ENCODE data around the gene RNF186.
"Not testable (repeated sequence)": the region's sequence is repeated elsewhere in the genome, so short reads cannot be mapped to it uniquely, and the experiment has no call there.

Gene RNF186

DNA sequence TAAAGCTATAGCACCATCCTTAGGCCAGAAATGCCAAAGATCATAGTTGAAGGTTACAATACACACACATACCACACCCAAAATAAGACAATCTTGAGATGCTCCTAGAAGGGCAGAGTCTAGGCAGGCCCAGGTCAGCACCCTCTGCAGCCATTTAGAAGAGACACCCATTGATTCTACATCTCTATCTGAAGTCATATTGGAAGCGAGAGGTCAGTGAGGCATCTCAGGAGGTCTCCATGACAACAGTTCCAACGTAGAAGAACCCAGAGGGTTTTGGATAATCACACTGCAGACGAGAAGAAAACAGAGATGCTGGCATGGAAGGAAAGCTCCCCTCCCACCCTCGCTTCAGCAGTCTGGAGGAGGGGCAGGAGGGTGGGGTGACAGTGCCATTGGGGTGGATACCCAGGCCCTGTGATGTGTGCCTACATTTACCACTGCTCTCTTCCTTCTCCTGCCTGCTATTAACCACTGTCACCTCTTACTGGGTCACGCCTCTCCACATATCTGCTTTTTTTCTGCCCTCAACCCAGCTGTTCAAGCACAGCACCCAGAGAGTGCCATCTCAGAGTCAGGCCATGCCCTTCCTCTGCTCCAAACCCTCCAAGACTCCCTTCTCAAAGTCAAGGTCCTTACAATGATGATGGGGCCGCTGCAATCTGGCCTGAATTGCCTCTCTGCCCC lies 21.6 kb downstream of the RNF186 start:
- no peaks in the 10 kb centered on the region for H3K4me1 ChIP-seq (ENCODE audit: control insufficient read depth, insufficient read depth, low read length)
- H3K27me3 ChIP-seq (ENCODE audit: control insufficient read depth, insufficient read depth, low read length), result peaks cover 6% of the 10 kb centered on the region; the same call in 1 of the 2 replicates
- no peaks in the 10 kb centered on the region for H3K9me3 ChIP-seq (ENCODE audit: control insufficient read depth, insufficient read depth, low read length)
- no peak overlapping the region for H3K27ac ChIP-seq (ENCODE audit: low read depth, low read length)
- no peaks in the 10 kb centered on the region for H3K36me3 ChIP-seq (ENCODE audit: control insufficient read depth, insufficient read depth, low read length)
- H3K9ac ChIP-seq (ENCODE audit: low read depth, low read length), result no peak overlapping the region
- no peak overlapping the region for H3K4me3 ChIP-seq (ENCODE audit: low read depth, low read length)

DNA sequence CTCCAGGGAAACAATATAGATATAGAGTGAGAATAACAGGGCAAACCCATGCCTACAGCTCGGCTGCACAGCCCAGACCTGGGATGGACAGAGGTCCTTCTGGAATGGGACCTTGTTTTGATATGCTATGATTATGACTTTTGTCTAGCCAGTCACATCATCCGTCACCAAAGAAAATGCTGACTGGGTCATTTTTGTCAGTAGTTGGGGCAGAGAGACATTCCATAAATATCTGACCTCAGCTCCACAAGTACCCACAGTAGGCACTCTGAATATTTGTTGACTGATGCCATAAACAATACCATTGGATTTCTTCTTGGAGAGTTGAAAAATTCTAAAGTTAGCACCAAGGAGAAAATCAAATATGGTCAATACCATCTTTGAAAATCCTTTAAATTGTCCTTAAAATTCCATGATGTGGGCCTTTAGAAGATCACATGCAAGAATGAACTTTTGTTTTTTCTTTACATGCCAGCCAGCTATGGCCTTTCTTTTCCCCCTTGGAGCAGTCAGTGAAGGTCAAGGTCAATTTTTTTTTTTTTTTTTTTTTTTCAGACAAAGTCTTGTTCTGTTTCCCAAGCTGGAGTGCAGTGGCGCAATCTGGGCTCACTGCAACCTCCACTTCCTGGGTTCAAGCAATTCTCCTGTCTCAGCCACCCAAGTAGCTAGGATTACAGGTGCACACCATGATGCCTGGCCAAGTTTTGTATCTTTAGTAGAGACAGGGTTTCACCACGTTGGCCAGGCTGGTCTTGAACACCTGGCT lies 22.7 kb downstream of the RNF186 start:
- Histone ChIP-seq H3K9ac (ENCODE audit: low read depth, low read length) (no peak overlapping the region), H3K4me1 (ENCODE audit: control insufficient read depth, insufficient read depth, low read length) (peaks cover 2% of the 10 kb centered on the region), H3K27ac (ENCODE audit: low read depth, low read length) (no peak overlapping the region), H3K27me3 (ENCODE audit: control insufficient read depth, insufficient read depth, low read length) (peaks cover 7% of the 10 kb centered on the region), H3K4me3 (ENCODE audit: low read depth, low read length) (no peak overlapping the region), H3K9me3 (ENCODE audit: control insufficient read depth, insufficient read depth, low read length) (no peaks in the 10 kb centered on the region), H3K36me3 (ENCODE audit: control insufficient read depth, insufficient read depth, low read length) (no peaks in the 10 kb centered on the region)

DNA sequence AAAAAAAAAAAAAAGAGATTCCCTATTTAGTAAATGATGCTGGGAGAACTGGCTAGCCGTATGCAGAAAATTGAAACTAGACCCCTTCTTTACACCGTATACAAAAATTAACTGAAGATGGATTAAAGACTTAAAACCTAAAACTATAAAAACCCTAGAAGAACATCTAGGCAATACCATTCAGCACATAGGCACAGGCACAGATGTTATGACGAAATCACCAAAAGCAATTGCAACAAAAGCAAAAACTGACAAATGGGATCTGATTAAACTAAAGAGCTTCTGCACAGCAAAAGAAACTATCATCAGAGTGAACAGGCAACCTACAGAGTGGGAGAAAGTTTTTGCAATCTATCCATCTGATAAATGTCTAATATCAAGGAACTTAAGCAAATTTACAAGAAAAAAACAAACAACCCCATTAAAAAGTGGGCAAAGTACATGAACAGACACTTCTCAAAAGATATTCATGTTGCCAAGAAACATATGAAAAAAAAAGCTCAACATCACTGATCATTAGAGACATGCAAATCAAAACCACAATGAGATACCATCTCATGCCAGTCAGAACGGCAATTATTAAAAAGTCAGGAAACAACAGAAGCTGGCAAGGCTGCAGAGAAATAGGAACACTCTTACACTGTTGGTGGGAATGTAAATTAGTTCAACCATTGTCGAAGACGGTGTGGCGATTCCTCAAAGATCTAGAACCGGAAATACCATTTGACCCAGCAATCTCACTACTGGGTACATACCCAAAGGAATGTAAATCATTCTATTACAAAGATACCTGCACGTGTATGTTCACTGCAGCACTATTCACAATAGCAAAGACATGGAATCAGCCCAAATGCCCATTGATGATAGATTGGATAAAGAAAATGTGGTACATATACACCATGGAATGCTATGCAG lies 24.8 kb downstream of the RNF186 start:
- not testable (repeated sequence) for H3K36me3 ChIP-seq (ENCODE audit: control insufficient read depth, insufficient read depth, low read length); H3K9ac ChIP-seq (ENCODE audit: low read depth, low read length); H3K4me3 ChIP-seq (ENCODE audit: low read depth, low read length); H3K27ac ChIP-seq (ENCODE audit: low read depth, low read length); H3K9me3 ChIP-seq (ENCODE audit: control insufficient read depth, insufficient read depth, low read length)
- Histone ChIP-seq H3K4me1 (ENCODE audit: control insufficient read depth, insufficient read depth, low read length) (peaks cover 16% of the 10 kb centered on the region), H3K27me3 (ENCODE audit: control insufficient read depth, insufficient read depth, low read length) (peaks cover 20% of the 10 kb centered on the region)

DNA sequence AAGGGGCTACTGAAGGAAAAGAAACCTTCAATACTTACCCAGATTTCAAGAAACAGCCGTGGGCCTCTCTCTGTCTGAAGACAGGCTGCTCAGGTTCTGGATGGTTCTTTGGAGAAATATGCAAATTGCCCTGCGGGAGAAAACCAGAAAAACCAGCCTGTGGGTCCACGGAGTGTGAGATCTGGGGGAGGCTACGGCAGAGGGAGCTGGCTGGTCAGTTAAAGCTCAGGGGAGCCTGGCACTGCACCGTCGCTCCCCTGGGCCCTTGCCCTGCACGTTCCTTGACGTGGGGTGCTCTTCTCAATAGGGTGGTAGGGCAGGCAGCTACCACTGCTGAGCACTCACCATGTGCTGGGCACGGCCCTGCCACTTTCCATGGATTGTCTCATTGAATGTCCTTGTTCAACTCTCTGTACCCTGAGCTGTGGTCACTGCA lies 28.1 kb downstream of the RNF186 start:
- Histone ChIP-seq H3K9me3 (ENCODE audit: control insufficient read depth, insufficient read depth, low read length) (no peaks in the 10 kb centered on the region), H3K27ac (ENCODE audit: low read depth, low read length) (no peak overlapping the region), H3K27me3 (ENCODE audit: control insufficient read depth, insufficient read depth, low read length) (peaks cover 39% of the 10 kb centered on the region), H3K36me3 (ENCODE audit: control insufficient read depth, insufficient read depth, low read length) (no peaks in the 10 kb centered on the region), H3K9ac (ENCODE audit: low read depth, low read length) (no peak overlapping the region), H3K4me3 (ENCODE audit: low read depth, low read length) (0 out of 2 replicates have a peak overlapping the region, but pooled peaks have one; percentile 7), H3K4me1 (ENCODE audit: control insufficient read depth, insufficient read depth, low read length) (peaks cover 16% of the 10 kb centered on the region)

DNA sequence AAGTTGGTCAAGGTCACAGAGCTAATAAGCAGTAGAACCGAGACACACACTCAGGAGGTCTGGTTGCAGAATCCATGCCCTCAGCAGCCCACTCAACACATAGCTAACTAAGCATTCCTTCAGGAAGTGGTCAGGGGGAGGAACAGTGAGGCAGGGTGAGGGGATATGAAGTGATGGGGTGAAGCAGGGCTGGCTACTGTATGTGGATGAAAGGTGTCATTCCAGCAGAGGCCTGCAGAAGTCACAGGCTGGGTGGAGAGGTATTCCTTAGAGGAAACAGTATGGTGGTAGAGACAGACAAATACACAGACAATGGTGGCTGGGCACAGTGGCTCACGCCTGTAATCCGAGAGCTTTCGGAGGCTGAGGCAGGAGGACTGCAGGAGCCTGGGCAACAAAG lies 29.4 kb downstream of the RNF186 start:
- Histone ChIP-seq H3K36me3 (ENCODE audit: control insufficient read depth, insufficient read depth, low read length) (no peaks in the 10 kb centered on the region), H3K4me1 (ENCODE audit: control insufficient read depth, insufficient read depth, low read length) (peaks cover 16% of the 10 kb centered on the region), H3K9ac (ENCODE audit: low read depth, low read length) (no peak overlapping the region), H3K4me3 (ENCODE audit: low read depth, low read length) (no peak overlapping the region), H3K27me3 (ENCODE audit: control insufficient read depth, insufficient read depth, low read length) (peaks cover 52% of the 10 kb centered on the region), H3K27ac (ENCODE audit: low read depth, low read length) (no peak overlapping the region), H3K9me3 (ENCODE audit: control insufficient read depth, insufficient read depth, low read length) (no peaks in the 10 kb centered on the region)

DNA sequence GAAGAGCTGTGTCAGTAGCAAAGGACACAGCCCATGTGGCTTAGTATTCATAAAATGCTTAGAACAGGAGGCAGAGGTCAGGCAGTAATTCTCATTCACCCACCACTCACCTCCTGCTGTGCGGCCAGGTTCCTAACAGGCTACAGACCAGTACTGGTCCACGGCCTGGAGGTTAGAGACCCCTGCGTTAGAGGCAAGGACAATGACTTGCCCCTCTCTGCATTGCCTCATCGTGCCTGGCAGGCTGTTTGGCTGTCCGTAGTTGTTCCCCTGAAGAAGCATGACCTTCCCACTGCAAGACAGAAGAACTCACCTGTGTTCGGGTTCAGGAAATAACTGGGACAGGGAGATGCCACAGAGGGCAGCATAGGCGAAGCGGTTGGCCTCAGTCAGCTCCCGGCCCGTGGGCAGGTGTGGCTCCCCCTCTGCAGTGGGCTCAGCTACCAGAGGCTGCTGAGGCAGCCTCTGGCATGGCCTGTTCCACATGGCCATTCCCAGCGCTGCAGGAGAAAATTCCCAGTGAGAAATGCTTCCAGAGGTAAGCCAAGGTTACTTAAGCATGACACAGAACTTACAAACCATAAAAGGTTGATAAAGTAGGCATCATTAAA lies 34.7 kb downstream of the RNF186 start:
- Histone ChIP-seq H3K27ac (ENCODE audit: low read depth, low read length) (no peak overlapping the region), H3K9ac (ENCODE audit: low read depth, low read length) (no peak overlapping the region), H3K36me3 (ENCODE audit: control insufficient read depth, insufficient read depth, low read length) (no peaks in the 10 kb centered on the region), H3K27me3 (ENCODE audit: control insufficient read depth, insufficient read depth, low read length) (peaks cover 64% of the 10 kb centered on the region), H3K4me1 (ENCODE audit: control insufficient read depth, insufficient read depth, low read length) (no peaks in the 10 kb centered on the region), H3K9me3 (ENCODE audit: control insufficient read depth, insufficient read depth, low read length) (no peaks in the 10 kb centered on the region), H3K4me3 (ENCODE audit: low read depth, low read length) (no peak overlapping the region)

DNA sequence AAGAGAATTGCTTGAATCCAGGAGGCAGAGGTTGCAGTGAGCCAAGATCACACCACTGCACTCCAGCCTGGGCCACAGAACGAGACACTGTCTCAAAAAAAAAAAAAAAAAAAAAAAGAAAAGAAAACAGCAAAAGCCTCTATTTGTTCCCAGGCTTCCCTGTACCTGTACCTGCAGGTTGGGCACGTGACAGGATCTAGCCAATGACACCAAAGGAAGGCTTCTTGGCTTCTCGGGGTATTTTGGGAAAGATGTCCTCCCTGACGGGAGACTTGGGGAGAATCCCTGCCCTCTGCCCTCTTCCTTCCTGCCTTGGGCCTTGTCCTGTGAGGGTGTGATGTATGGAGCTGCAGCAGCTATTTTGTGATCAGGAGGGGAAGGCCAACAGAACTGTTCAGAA lies 38.1 kb downstream of the RNF186 start:
- no peaks in the 10 kb centered on the region for H3K4me1 ChIP-seq (ENCODE audit: control insufficient read depth, insufficient read depth, low read length)
- no peak overlapping the region for H3K4me3 ChIP-seq (ENCODE audit: low read depth, low read length)
- peaks cover 44% of the 10 kb centered on the region for H3K27me3 ChIP-seq (ENCODE audit: control insufficient read depth, insufficient read depth, low read length)
- no peak overlapping the region for H3K27ac ChIP-seq (ENCODE audit: low read depth, low read length)
- no peaks in the 10 kb centered on the region for H3K9me3 ChIP-seq (ENCODE audit: control insufficient read depth, insufficient read depth, low read length)
- no peak overlapping the region for H3K9ac ChIP-seq (ENCODE audit: low read depth, low read length)
- H3K36me3 ChIP-seq (ENCODE audit: control insufficient read depth, insufficient read depth, low read length), result no peaks in the 10 kb centered on the region

DNA sequence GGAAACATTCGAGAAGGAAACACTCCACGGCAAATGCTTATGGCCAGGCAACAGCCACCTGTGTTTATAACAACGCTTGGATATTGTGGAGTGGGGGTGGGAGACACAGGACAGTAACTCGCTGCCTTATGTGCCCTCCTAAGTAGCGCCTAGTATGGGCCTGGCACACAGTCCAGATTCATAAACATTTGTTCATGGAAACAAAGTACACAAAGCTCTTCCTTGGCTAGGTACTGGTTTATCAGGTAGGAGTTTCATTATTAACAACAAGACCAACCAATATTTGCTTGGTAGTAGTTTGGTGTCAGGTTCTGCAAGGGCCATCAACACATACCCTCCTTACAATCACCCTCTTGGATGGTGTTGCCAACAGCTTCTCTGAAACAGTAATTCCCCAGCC lies 38.8 kb downstream of the RNF186 start:
- Histone ChIP-seq H3K36me3 (ENCODE audit: control insufficient read depth, insufficient read depth, low read length) (no peaks in the 10 kb centered on the region), H3K9ac (ENCODE audit: low read depth, low read length) (no peak overlapping the region), H3K27ac (ENCODE audit: low read depth, low read length) (no peak overlapping the region), H3K27me3 (ENCODE audit: control insufficient read depth, insufficient read depth, low read length) (peaks cover 38% of the 10 kb centered on the region), H3K9me3 (ENCODE audit: control insufficient read depth, insufficient read depth, low read length) (no peaks in the 10 kb centered on the region), H3K4me3 (ENCODE audit: low read depth, low read length) (no peak overlapping the region), H3K4me1 (ENCODE audit: control insufficient read depth, insufficient read depth, low read length) (no peaks in the 10 kb centered on the region)

DNA sequence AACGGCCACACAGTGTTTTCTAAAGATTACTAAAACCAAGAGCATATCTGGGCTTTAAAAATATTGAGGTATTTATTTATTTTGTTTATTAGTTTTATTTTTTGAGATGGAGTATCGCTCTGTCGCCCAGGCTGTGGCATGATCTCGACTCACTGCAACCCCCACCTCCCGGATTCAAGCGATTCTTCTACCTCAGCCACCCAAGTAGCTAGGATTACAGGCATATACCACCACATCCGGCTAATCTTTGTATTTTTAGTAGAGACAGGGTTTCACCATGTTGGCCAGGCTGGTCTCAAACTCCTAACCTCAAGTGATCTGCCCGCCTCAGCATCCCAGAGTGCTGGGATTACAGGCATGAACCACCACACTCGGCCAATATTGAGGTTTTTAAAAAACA lies 39.3 kb downstream of the RNF186 start:
- H3K4me1 ChIP-seq (ENCODE audit: control insufficient read depth, insufficient read depth, low read length), result no peaks in the 10 kb centered on the region
- H3K36me3 ChIP-seq (ENCODE audit: control insufficient read depth, insufficient read depth, low read length), result no peaks in the 10 kb centered on the region
- no peak overlapping the region for H3K27ac ChIP-seq (ENCODE audit: low read depth, low read length)
- no peak overlapping the region for H3K4me3 ChIP-seq (ENCODE audit: low read depth, low read length)
- H3K27me3 ChIP-seq (ENCODE audit: control insufficient read depth, insufficient read depth, low read length), result peaks cover 33% of the 10 kb centered on the region
- no peak overlapping the region for H3K9ac ChIP-seq (ENCODE audit: low read depth, low read length)
- H3K9me3 ChIP-seq (ENCODE audit: control insufficient read depth, insufficient read depth, low read length), result no peaks in the 10 kb centered on the region

DNA sequence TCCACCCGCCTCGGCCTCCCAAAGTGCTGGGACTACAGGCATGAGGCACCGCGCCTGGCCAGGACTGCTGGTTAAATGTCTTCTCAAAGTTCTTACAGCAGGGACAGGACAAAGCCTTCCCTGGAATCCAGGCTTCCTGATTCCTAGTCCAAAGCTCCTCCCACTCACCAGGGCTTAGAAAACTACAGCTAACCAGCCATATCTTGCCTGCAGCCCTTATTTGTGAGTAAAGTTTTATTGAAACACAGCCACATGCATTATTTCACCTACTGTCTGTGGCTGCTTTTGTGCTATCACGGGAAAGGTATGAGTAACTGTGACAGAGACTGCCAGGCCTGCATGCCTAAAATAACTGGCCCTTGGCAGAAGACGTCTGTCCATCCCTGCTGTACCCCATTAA lies 39.8 kb downstream of the RNF186 start:
- H3K4me1 ChIP-seq (ENCODE audit: control insufficient read depth, insufficient read depth, low read length), result no peaks in the 10 kb centered on the region
- H3K9ac ChIP-seq (ENCODE audit: low read depth, low read length), result no peak overlapping the region
- no peak overlapping the region for H3K27ac ChIP-seq (ENCODE audit: low read depth, low read length)
- H3K27me3 ChIP-seq (ENCODE audit: control insufficient read depth, insufficient read depth, low read length), result peaks cover 28% of the 10 kb centered on the region
- H3K9me3 ChIP-seq (ENCODE audit: control insufficient read depth, insufficient read depth, low read length), result no peaks in the 10 kb centered on the region
- H3K36me3 ChIP-seq (ENCODE audit: control insufficient read depth, insufficient read depth, low read length), result no peaks in the 10 kb centered on the region
- no peak overlapping the region for H3K4me3 ChIP-seq (ENCODE audit: low read depth, low read length)
